ENCODE data around the gene NELL1.

NELL1 gene

GRCh38 chr11:20881328-20882079, 212.1 kb downstream of the NELL1 start:
- no peak for DNase-seq

- DNase-seq, result no peak
Observed at GRCh38 chr11:20887137-20887536, 217.8 kb downstream of the NELL1 start.

- no peak for DNase-seq
Observed at GRCh38 chr11:20894296-20894695, 224.9 kb downstream of the NELL1 start.

- DNase-seq, result no peak
Observed at GRCh38 chr11:20909995-20910726, 240.8 kb downstream of the NELL1 start.

- no peak for DNase-seq
Observed at GRCh38 chr11:20910733-20911132, 241.3 kb downstream of the NELL1 start.

GRCh38 chr11:20912065-20912821, 242.9 kb downstream of the NELL1 start:
- no peak for DNase-seq

GRCh38 chr11:20912922-20913512, 243.6 kb downstream of the NELL1 start:
- DNase-seq, result no peak

GRCh38 chr11:20917306-20917705, 247.9 kb downstream of the NELL1 start:
- DNase-seq, result no peak

- DNase-seq, result no peak
Observed at GRCh38 chr11:20926799-20927540, 257.6 kb downstream of the NELL1 start.

- DNase-seq, result no peak
Observed at GRCh38 chr11:20931029-20931428, 261.6 kb downstream of the NELL1 start.

- DNase-seq, result no peak
Observed at GRCh38 chr11:20933086-20933485, 263.7 kb downstream of the NELL1 start.

GRCh38 chr11:20933958-20934357, 264.6 kb downstream of the NELL1 start:
- no peak for DNase-seq

GRCh38 chr11:20934516-20934915, 265.1 kb downstream of the NELL1 start:
- DNase-seq, result no peak

- no peak for DNase-seq
Observed at GRCh38 chr11:20937826-20938225, 268.4 kb downstream of the NELL1 start.

- no peak for DNase-seq
Observed at GRCh38 chr11:20949585-20949984, 280.2 kb downstream of the NELL1 start.

GRCh38 chr11:20962581-20962980, 293.2 kb downstream of the NELL1 start:
- DNase-seq, result no peak

GRCh38 chr11:20963596-20963995, 294.2 kb downstream of the NELL1 start:
- no peak for DNase-seq

GRCh38 chr11:20964985-20965384, 295.6 kb downstream of the NELL1 start:
- no peak for DNase-seq

- DNase-seq, result no peak
Observed at GRCh38 chr11:20966489-20966888, 297.1 kb downstream of the NELL1 start.

GRCh38 chr11:20973940-20974559, 304.7 kb downstream of the NELL1 start:
- DNase-seq, result no peak

- DNase-seq, result no peak
Observed at GRCh38 chr11:20980736-20981135, 311.4 kb downstream of the NELL1 start.

GRCh38 chr11:20990447-20990846, 321.1 kb downstream of the NELL1 start:
- DNase-seq, result no peak
